Activated CD8-positive, alpha-beta memory T cell treated with anti-CD3 and anti-CD28 coated beads for 24 hours (primary cell): Measurements from ENCODE around the gene CYTH2.

Experiments used
- DNase-seq: peaks from one replicate; pipeline ENCODE4 v3.0.0-alpha.2; 2020

Gene CYTH2

GRCh38 chr19:48454150-48454730 is 14.9 kb upstream of the CYTH2 start:
- no peak for DNase-seq

- peak; percentile 45 for DNase-seq
Measured at GRCh38 chr19:48455171-48455907, 13.8 kb upstream of the CYTH2 start, which contains the start of gene KCNJ14. Gene KCNJ14 (plus strand): TSS chr19:48455574. CDS start chr19:48461725, 6,151 bp downstream.

GRCh38 chr19:48455908-48456562 is 13.1 kb upstream of the CYTH2 start:
- DNase-seq, result no peak

- DNase-seq, result no peak
Measured at GRCh38 chr19:48456864-48457263, 12.3 kb upstream of the CYTH2 start.

GRCh38 chr19:48458016-48458415 is 11.2 kb upstream of the CYTH2 start:
- DNase-seq, result no peak

- DNase-seq, result no peak
Measured at GRCh38 chr19:48461651-48461981, 7.6 kb upstream of the CYTH2 start.

GRCh38 chr19:48461982-48462655 is 7.0 kb upstream of the CYTH2 start:
- DNase-seq, result no peak

GRCh38 chr19:48465215-48465614 is 4.0 kb upstream of the CYTH2 start:
- no peak for DNase-seq

GRCh38 chr19:48466561-48467325 is 2.4 kb upstream of the CYTH2 start:
- no peak for DNase-seq

GRCh38 chr19:48468772-48469288 is 339 bp upstream of the CYTH2 start:
- DNase-seq, result peak; percentile 99

- DNase-seq, result no peak
Measured at GRCh38 chr19:48469934-48470680, 938 bp downstream of the CYTH2 start.

- DNase-seq, result no peak
Measured at GRCh38 chr19:48470856-48471255, 1.7 kb downstream of the CYTH2 start.

- no peak for DNase-seq
Measured at GRCh38 chr19:48471836-48472235, 2.7 kb downstream of the CYTH2 start.

GRCh38 chr19:48473161-48473966 is 4.2 kb downstream of the CYTH2 start:
- no peak for DNase-seq

GRCh38 chr19:48474084-48474592 is 5.0 kb downstream of the CYTH2 start:
- no peak for DNase-seq

- no peak for DNase-seq
Measured at GRCh38 chr19:48475369-48476068, 6.3 kb downstream of the CYTH2 start.

GRCh38 chr19:48476176-48476575 is 7.0 kb downstream of the CYTH2 start:
- no peak for DNase-seq

GRCh38 chr19:48477067-48477685 is 8.0 kb downstream of the CYTH2 start:
- DNase-seq, result no peak

GRCh38 chr19:48477698-48478338 is 8.6 kb downstream of the CYTH2 start:
- no peak for DNase-seq
